ENCODE measurements around the gene PAK2.
"Not testable (repeated sequence)": the region's sequence is repeated elsewhere in the genome, so short reads cannot be mapped to it uniquely, and the experiment has no call there.

Gene PAK2

DNA sequence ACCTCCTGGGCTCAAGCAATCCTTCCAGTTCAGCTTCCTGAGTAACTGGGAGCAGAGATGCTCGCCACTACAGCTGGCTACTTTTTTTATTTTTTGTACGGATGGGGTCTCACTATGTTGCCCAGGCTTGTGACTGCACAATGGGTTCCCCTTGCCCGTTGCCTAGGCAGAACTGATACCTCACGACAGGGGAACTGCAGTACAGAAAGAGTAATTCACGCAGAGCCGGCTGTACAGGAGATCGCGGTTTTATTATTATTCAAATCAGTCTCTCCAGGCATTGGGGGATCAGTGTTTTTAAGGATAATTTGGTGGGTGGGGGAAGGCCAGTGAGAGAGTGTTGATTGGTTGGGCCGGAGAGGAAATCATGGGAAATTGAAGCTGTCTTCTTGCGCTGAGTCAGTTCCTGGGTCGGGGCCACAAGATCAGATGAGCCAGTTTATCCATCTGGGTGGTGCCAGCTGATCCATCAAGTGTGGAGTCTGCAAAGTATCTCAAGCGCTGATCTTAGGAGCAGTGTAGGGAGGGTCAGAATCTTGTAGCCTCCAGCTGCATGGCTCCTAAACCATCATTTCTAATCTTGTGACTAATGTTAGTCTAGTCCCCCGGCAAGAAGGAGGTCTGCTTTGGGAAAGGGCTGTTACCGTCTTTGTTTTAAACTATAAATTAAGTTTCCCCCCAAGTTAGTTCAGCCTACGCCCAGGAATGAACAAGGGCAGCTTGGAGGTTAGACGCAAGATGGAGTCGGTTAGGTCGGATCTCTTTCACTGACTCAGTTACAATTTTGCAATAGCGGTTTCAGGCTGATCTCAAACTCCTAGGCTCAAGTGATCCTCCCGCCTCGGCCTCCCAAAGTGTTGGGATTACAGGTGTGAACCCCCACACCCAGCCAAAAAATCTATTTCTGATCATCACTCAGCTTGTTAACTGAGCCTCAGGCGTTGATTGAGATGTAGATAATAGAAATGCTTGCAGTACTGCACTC is 104.9 kb downstream of the PAK2 start:
- not testable (repeated sequence) for DNase-seq

DNA sequence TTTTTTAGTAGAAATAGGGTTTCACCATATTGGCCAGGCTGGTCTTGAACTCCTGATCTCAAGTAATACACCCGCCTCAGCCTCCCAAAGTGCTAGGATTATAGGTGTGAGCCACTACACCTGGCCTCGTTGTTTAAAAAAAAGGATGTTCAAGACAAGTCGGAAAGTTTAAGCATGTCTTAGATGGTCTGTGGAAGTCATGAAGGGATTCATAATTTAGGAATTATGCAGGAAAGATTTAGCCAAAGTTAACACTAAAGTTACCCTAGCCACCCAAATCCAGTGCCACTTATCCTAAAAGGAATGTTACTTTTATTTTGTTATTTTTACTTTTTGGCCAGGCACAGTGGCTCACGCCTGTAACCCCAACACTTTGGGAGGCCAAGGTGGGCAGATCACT is 108.7 kb downstream of the PAK2 start:
- DNase-seq: not testable (repeated sequence)

- no peak for DNase-seq
Observed at GRCh38 chr3:196849180-196849741, 109.6 kb downstream of the PAK2 start.

- not testable (repeated sequence) for DNase-seq
Observed at GRCh38 chr3:196863000-196863399, 123.3 kb downstream of the PAK2 start.

DNA sequence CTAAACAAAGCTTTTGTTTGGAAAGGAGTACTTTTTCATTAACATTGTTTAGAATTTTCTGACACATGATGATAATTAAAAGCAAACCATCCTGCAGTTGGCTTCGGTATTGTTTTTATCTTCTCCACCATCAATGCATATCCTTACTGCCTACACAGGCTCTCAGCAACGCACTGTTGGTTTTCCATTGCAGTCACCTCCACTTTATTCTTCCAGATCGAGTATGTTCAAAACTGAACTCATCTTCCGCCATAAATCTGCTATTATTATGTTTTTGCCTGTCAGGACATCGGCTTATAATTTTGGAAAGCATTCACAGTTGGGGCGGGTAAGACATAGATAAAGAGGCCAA is 127.5 kb downstream of the PAK2 start:
- DNase-seq: no peak

DNA sequence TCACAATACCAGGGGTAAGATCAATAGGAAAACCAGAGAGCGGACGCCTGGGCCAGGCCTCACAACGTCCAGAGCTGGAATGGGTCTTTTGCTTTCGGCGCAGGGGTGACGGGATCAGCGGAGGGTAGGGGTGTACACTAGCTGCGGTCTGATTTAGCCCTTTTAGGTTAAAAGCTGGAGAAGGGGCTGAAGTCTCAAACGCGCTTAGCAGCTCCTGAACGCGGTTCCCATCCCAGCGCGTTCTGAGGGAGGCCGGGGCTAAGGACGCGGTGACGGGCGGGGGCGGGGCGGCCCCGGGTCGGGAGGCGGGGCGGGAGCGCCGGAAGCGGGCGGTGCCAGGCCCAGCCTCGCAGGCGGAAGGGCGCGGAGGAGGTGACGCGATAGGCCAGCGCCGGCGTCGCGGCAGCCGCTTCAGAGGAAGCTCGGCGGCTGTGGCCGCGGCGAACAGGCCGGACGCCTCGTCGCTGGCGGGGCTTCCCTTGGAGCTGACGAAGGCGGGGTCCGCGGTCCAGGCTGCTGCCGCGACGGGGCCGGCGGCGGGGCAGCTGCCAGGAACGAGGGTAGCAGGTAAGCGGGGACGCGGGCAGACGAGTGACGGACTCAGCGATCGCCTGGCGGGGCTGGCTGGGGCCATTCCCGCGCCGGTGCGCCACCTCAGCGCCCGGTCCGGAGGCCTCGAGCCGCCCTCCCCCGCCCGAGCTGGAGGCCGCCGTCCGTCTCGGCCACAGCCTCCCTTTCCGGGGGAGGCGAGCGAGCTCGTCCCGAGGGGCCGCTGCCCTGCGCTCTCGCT is 128.0 kb downstream of the PAK2 start, which contains the start of gene SENP5:
SENP5 (plus strand) TSS at position 414 of the 790 bp plus-strand sequence. CDS start 17,262 bp downstream, outside the sequence.
- peak; percentile 89 for DNase-seq

GRCh38 chr3:196868297-196868661 is 128.6 kb downstream of the PAK2 start:
- peak; percentile 5 to 11 for DNase-seq

GRCh38 chr3:196872316-196872715 is 132.7 kb downstream of the PAK2 start:
- DNase-seq: no peak

DNA sequence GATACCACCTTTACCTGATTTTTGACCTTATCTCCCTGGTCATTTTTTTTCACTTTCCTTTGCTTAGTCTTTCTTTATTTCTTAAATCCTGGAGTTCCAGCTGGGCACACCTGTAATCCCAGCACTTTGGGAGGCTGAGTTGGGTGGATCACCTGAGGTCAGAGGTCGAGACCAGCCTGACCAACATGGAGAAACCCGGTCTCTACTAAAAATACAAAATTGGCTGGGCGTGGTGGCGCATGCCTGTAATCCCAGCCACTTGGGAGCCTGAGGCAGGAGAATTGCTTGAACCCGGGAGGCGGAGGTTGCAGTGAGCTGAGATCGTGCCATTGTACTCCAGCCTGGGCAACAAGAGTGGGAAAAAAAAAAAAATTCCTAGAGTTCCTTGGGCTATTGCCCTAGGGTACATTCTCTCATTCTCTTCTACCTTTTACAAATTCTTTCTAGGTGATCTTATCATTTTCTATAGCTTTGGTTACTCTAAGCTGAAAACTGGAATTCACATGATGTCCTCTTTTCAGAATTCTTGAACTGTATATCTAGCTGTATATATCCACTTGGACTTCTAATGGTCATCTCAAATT is 134.9 kb downstream of the PAK2 start:
- not testable (repeated sequence) for DNase-seq

DNA sequence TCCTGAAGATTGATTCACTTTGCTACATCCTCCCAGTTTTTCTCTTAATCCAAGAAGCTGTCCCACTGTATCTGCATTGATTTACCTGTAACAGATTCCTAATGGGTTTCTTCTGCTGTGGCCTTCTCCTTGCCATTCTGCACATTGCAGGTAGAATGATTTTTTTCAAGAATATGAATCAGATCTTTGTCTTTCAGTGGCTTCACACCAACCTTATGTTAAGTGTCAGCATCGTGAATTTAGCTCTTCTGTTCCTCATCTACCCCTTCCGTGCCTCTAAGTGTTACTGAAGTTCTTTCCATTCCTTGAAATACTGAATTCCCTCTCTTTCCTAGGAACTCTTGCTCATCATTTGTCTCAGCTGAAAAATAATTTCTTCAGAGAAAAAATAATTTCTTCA is 135.6 kb downstream of the PAK2 start:
- no peak for DNase-seq
